Nephron (organoid): ENCODE data around the gene RUFY3.

Experiments
- H3K27ac Mint-ChIP-seq, 3 experiments: 2 replicates each; pipeline ENCODE4 v1.8.0; 2020; ENCODE audit warnings: mixed read lengths in 3 of 3, mild to moderate bottlenecking in 2 of 3, moderate library complexity in 1 of 3
- H3K27me3 Mint-ChIP-seq: 2 replicates; pipeline ENCODE4 v1.8.0; 2021; ENCODE audit warnings: low read depth, mild to moderate bottlenecking, moderate library complexity, mixed read lengths
- H3K36me3 Mint-ChIP-seq: 2 replicates; pipeline ENCODE4 v1.8.0; 2020; ENCODE audit warnings: low read depth, mixed read lengths
- H3K4me1 Mint-ChIP-seq: 2 replicates; pipeline ENCODE4 v1.8.0; 2020; ENCODE audit warnings: mixed read lengths
- H3K4me3 Mint-ChIP-seq, 3 experiments: 2 replicates each; pipeline ENCODE4 v1.8.0; 2020; ENCODE audit warnings: mild to moderate bottlenecking in 3 of 3, mixed read lengths in 3 of 3, moderate library complexity in 2 of 3
- H3K9me3 Mint-ChIP-seq: 2 replicates; pipeline ENCODE4 v1.8.0; 2020; ENCODE audit warnings: mixed read lengths
- TF ChIP-seq, protein P1 (sequence below), 3 experiments: fragments of 200-600 bp; sonication (generic); IDR thresholded peaks; one replicate each; pipeline ENCODE4 v1.5.0; 2021; ENCODE audit warnings: antibody characterized with exemption in 3 of 3; ENCODE audit not compliant: unreplicated experiment in 3 of 3

The RUFY3 gene

DNA sequence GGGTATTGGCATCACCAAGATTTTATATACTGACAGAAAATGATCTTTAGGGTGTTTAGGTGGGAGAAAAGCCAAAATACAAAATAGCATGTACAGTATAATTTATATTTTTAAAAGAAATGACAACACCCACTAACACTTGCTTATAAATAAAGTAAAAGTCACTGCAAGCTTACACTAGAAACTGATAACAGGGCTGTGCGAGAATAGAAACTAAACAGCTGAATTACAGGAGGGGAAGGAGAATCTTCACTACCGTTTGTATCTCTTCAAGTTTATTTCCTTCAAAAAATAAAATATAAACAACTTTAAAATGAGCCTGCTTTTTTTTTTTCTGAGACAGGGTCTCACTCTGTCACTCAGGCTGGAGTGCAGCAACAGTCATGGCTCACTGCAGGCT, 95.1 kb downstream of the RUFY3 start:
- Mint-ChIP-seq H3K9me3 (no peaks in the 10 kb centered on the region), H3K4me1 (no peaks in the 10 kb centered on the region), H3K4me3 (no peak overlapping the region), H3K36me3 (peaks cover 42% of the 10 kb centered on the region), H3K27me3 (no peaks in the 10 kb centered on the region), H3K27ac (no peak overlapping the region)
- TF ChIP-seq, protein P1, sequence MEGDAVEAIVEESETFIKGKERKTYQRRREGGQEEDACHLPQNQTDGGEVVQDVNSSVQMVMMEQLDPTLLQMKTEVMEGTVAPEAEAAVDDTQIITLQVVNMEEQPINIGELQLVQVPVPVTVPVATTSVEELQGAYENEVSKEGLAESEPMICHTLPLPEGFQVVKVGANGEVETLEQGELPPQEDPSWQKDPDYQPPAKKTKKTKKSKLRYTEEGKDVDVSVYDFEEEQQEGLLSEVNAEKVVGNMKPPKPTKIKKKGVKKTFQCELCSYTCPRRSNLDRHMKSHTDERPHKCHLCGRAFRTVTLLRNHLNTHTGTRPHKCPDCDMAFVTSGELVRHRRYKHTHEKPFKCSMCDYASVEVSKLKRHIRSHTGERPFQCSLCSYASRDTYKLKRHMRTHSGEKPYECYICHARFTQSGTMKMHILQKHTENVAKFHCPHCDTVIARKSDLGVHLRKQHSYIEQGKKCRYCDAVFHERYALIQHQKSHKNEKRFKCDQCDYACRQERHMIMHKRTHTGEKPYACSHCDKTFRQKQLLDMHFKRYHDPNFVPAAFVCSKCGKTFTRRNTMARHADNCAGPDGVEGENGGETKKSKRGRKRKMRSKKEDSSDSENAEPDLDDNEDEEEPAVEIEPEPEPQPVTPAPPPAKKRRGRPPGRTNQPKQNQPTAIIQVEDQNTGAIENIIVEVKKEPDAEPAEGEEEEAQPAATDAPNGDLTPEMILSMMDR (IDR thresholded peaks at IDR 0.05; ENCODE audit: unreplicated experiment in 3 of 3): no peak

DNA sequence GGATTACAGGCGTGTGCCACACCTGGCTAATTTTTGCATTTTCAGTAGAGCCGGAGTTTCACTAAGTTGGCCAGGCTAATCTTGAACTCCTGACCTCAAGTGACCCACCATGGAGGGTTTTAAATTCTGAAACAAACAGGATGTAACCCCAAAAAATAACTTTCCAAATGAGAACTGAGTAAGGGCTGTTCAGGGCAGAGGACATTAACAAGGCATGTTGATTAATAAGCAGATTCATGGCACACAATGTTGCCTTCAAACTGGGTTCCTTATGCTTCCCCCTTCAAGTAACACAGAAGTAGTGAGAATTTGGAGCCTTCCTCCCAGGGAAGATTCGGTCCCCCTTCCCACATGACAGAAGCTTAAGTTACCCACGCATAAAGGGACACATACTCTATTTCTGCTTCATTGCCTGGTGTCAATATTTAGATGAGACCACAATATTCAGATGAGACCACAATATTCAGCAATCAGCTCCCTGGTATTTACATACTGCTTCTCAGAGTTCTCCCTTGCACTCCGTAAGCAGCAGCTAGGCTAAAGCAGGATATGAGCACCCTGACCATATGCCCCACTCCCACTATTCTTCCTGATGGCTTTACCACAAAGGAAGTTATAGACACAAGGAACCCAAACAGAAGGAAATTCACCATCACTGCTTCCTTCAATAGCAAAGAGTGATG, 96.5 kb downstream of the RUFY3 start:
- no peaks in the 10 kb centered on the region for H3K9me3 Mint-ChIP-seq
- H3K27ac Mint-ChIP-seq: peak overlapping the region in 1 of 3 experiments; percentile 35
- H3K27me3 Mint-ChIP-seq: no peaks in the 10 kb centered on the region
- no peaks in the 10 kb centered on the region for H3K4me1 Mint-ChIP-seq
- peaks cover 53% of the 10 kb centered on the region for H3K36me3 Mint-ChIP-seq
- H3K4me3 Mint-ChIP-seq: no peak overlapping the region
- TF ChIP-seq, protein P1 (IDR thresholded peaks at IDR 0.05; ENCODE audit: unreplicated experiment in 3 of 3): no peak

DNA sequence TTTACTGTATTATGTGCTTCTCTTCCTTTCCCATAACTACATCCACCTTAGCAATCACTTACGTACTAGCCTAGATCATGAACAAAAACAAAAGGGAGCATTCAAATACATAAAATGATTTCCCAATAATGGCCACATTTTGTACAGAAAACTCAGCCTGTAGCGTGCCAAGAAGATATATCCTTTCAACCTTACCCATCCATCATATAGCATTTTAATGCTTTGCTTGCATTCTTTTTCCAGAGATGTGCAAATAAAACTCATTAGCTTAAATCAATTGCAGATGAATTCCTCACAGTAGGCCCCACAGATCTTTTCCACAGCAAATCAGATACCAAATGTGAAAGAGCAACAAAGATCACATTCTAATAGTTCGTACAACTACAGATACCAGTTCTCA, 97.2 kb downstream of the RUFY3 start:
- Mint-ChIP-seq H3K4me3 (no peak overlapping the region), H3K9me3 (no peaks in the 10 kb centered on the region), H3K27me3 (no peaks in the 10 kb centered on the region), H3K36me3 (peaks cover 56% of the 10 kb centered on the region), H3K4me1 (no peaks in the 10 kb centered on the region), H3K27ac (peak overlapping the region; percentile 0 to 3 (median 1))
- TF ChIP-seq, protein P1 (IDR thresholded peaks at IDR 0.05; ENCODE audit: unreplicated experiment in 3 of 3): no peak

DNA sequence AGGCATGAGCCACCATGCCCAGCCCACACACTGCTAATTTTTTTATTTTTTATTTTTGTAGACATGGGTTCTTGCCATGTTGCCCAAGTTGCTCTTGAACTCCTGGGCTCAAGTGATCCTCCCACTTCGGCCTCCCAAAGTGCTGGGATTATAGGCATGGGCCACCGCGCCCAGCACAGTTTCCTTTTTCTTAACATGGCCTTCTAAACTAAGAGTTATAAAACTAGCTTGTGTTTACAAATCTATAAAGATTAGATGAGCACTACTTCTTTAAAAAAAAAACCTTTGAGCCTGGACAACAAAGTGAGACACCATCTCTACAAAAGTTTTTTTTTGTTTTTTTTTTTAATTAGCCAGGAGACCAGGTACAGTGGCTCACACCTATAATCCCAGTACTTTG, 107.3 kb downstream of the RUFY3 start:
- Mint-ChIP-seq H3K4me1 (no peaks in the 10 kb centered on the region), H3K27ac (no peak overlapping the region), H3K9me3 (no peaks in the 10 kb centered on the region), H3K4me3 (no peak overlapping the region), H3K27me3 (no peaks in the 10 kb centered on the region), H3K36me3 (peaks cover 82% of the 10 kb centered on the region)
- TF ChIP-seq, protein P1 (IDR thresholded peaks at IDR 0.05; ENCODE audit: unreplicated experiment in 3 of 3): no peak

DNA sequence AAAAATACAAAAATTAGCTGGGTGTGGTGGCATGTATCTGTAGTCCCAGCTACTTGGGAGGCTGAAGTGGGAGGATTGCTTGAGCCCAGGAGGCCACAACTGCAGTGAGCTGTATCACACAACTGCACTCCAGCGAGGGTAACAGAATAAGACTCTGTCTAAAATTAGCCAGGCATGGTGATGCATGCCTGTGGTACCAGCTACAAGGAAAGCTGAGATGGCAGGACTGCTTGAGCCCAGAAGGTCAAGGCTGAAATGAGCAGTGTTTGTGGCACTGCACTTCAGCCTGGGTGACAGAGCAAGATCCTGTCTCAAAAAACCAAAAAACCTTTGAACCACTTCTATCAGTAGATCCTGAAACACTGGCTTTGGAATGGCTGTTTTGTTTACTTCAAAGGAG, 107.7 kb downstream of the RUFY3 start:
- H3K36me3 Mint-ChIP-seq: peaks cover 82% of the 10 kb centered on the region
- H3K9me3 Mint-ChIP-seq: no peaks in the 10 kb centered on the region
- no peak overlapping the region for H3K27ac Mint-ChIP-seq
- TF ChIP-seq, protein P1 (IDR thresholded peaks at IDR 0.05; ENCODE audit: unreplicated experiment in 3 of 3): no peak
- no peaks in the 10 kb centered on the region for H3K4me1 Mint-ChIP-seq
- no peak overlapping the region for H3K4me3 Mint-ChIP-seq
- no peaks in the 10 kb centered on the region for H3K27me3 Mint-ChIP-seq

DNA sequence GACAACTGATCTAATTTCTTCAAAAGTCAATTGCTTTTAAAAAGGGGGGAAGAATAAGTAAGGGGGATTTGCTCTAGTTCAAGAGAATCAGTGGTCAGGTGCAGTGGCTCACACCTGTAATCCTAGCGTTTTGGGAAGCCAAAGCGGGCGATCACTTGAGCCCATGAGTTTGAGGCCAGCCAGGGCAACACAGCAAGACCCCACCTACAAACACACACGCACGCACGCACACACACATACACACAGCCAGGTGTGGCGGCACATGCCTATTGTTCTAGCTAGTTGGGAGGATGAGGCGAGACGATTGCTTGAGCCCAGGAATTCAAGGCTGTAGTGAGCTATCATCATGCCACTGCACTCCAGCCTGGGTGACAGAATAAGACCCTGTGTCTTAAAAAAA, 108.3 kb downstream of the RUFY3 start:
- H3K4me3 Mint-ChIP-seq: no peak overlapping the region

More for the DNA sequence above, 108.3 kb downstream of the RUFY3 start:
- Mint-ChIP-seq H3K36me3 (peaks cover 81% of the 10 kb centered on the region), H3K9me3 (no peaks in the 10 kb centered on the region), H3K27me3 (no peaks in the 10 kb centered on the region), H3K27ac (no peak overlapping the region), H3K4me1 (no peaks in the 10 kb centered on the region)
- TF ChIP-seq, protein P1 (IDR thresholded peaks at IDR 0.05; ENCODE audit: unreplicated experiment in 3 of 3): no peak
